C4-2B (cell line): ENCODE data around the gene GOLGA6L6.
"Not testable (repeated sequence)": the region's sequence is repeated elsewhere in the genome, so short reads cannot be mapped to it uniquely, and the experiment has no call there.

Experiments used
- ZFX ChIP-seq: fragments of 450-650 bp; IDR thresholded peaks from 2 replicates; pipeline ENCODE4 v1.6.1; 2017
- TF ChIP-seq, protein P1 (sequence below): fragments of 450-650 bp; conservative IDR thresholded peaks from 2 replicates; pipeline ENCODE4 v1.5.1; 2017; ENCODE audit warnings: mild to moderate bottlenecking

DNA sequence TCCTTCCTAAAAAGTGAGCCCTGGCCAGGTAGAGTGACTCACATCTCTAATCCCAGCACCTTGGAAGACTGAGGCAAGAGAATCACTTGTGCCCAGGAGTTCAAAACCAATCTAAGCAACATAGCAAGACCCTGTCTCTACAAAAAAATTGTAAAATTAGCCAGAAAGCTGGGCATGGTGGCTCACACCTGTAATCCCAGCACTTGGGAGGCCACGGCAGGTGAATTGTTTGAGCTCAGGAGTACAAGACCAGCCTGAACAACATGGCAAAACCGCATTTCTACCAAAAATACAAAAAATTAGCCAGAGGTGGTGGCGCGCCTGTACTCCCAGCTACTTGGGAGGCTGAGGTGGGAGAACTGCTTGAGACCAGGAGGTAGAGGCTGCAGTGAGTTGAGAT lies 49.0 kb downstream of the GOLGA6L6 start:
- TF ChIP-seq, protein P1, sequence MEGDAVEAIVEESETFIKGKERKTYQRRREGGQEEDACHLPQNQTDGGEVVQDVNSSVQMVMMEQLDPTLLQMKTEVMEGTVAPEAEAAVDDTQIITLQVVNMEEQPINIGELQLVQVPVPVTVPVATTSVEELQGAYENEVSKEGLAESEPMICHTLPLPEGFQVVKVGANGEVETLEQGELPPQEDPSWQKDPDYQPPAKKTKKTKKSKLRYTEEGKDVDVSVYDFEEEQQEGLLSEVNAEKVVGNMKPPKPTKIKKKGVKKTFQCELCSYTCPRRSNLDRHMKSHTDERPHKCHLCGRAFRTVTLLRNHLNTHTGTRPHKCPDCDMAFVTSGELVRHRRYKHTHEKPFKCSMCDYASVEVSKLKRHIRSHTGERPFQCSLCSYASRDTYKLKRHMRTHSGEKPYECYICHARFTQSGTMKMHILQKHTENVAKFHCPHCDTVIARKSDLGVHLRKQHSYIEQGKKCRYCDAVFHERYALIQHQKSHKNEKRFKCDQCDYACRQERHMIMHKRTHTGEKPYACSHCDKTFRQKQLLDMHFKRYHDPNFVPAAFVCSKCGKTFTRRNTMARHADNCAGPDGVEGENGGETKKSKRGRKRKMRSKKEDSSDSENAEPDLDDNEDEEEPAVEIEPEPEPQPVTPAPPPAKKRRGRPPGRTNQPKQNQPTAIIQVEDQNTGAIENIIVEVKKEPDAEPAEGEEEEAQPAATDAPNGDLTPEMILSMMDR, result not testable (repeated sequence)
- not testable (repeated sequence) for TF ChIP-seq ZFX
